Endothelial cell of umbilical vein (primary cell): ENCODE measurements around the gene MYT1.

Source experiments
- EZH2 ChIP-seq: IDR thresholded peaks from 2 replicates; pipeline ENCODE4 v1.6.1; 2012; ENCODE audit warnings: borderline replicate concordance, low read depth, mild to moderate bottlenecking, moderate library complexity, low read length, inconsistent platforms; ENCODE audit not compliant: severe bottlenecking
- MYC ChIP-seq: IDR thresholded peaks from one replicate; pipeline ENCODE4 v1.6.1; 2011; ENCODE audit warnings: mild to moderate bottlenecking, low read depth, low read length
- POLR2A ChIP-seq: IDR thresholded peaks from 2 replicates; pipeline ENCODE4 v1.6.1; 2012; ENCODE audit warnings: low read depth, mild to moderate bottlenecking, control low read depth, low read length
- POLR2AphosphoS5 ChIP-seq: IDR thresholded peaks from 2 replicates; pipeline ENCODE4 v1.6.1; 2012; ENCODE audit warnings: low read depth, mild to moderate bottlenecking, control low read depth, low read length, moderate library complexity; ENCODE audit not compliant: insufficient read depth
- TF ChIP-seq, protein P1 (sequence below), 2 donors: IDR thresholded peaks; 1 replicate in 1 of 2; 2 replicates in 1 of 2; pipeline ENCODE4 v1.5.1; 2011; ENCODE audit warnings: low read length in 2 of 2, mild to moderate bottlenecking in 2 of 2, moderate library complexity in 2 of 2, control low read depth in 1 of 2, inconsistent platforms in 1 of 2, low read depth in 1 of 2; ENCODE audit not compliant: insufficient read depth in 1 of 2; ENCODE audit errors: extremely low read depth in 1 of 2

DNA sequence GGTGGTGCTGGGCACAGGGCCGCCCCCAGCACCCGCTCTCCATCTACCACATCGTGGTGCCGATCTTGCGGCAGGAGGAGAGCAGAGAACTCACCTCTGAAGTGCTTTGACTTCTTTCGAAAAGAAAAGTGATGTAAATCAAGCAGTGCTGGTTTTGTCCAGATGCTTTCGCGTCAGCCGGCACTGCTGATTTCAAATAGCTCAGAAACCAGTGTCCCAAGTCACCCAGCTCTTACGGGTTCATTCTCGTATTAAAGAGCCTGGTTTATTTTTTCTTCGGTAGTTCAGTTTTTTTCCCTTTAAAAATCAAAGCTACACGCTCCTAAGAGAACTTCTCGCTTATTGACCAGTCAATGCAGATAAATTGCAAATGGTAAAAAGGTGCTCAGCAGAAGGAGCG, 32.1 kb downstream of the MYT1 start:
- TF ChIP-seq, protein P1, sequence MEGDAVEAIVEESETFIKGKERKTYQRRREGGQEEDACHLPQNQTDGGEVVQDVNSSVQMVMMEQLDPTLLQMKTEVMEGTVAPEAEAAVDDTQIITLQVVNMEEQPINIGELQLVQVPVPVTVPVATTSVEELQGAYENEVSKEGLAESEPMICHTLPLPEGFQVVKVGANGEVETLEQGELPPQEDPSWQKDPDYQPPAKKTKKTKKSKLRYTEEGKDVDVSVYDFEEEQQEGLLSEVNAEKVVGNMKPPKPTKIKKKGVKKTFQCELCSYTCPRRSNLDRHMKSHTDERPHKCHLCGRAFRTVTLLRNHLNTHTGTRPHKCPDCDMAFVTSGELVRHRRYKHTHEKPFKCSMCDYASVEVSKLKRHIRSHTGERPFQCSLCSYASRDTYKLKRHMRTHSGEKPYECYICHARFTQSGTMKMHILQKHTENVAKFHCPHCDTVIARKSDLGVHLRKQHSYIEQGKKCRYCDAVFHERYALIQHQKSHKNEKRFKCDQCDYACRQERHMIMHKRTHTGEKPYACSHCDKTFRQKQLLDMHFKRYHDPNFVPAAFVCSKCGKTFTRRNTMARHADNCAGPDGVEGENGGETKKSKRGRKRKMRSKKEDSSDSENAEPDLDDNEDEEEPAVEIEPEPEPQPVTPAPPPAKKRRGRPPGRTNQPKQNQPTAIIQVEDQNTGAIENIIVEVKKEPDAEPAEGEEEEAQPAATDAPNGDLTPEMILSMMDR (IDR thresholded peaks at IDR 0.05; ENCODE audit: extremely low read depth in 1 of 2, insufficient read depth in 1 of 2, low read depth in 1 of 2, low read length in 2 of 2) = no peak
- TF ChIP-seq POLR2AphosphoS5 (no peak), POLR2A (no peak), EZH2 (no peak), MYC (no peak)
